GM23338 (cell line): ENCODE data around the gene ARMC9. TPM values are rescaled to one million over a fixed set of nuclear protein-coding genes. Genes with fewer than 3 reads are reported as not detected.
A peak's percentile ranks its signal among the peaks of the same experiment; 100 is the strongest.

Experiments
- ATAC-seq: fragments of 200-7000 bp; cut with Tn5 transposase; 3 replicates; pipeline ENCODE4 v1.9.1; 2020
- DNase-seq: peaks from one replicate; pipeline ENCODE4 v3.0.0-alpha.2; 2015; ENCODE audit warnings: low spot score
- H2AFZ ChIP-seq: fragments of 200-600 bp; sonication (generic); 2 replicates; pipeline ENCODE4 v1.8.0; 2016; ENCODE audit warnings: antibody characterized with exemption, mild to moderate bottlenecking, moderate library complexity
- H3F3A ChIP-seq: fragments of 200-600 bp; sonication (generic); replicated peaks from 2 replicates; pipeline ENCODE4 v1.8.0; 2017; ENCODE audit warnings: antibody characterized with exemption, mixed run types, low read depth
- H3K27ac ChIP-seq: fragments of 200-600 bp; sonication (generic); 2 replicates; pipeline ENCODE4 v1.6.1; 2016; ENCODE audit warnings: low read depth
- H3K27me3 ChIP-seq: fragments of 200-600 bp; sonication (generic); 2 replicates; pipeline ENCODE4 v1.8.0; 2016; ENCODE audit warnings: mild to moderate bottlenecking, mixed run types, moderate library complexity; ENCODE audit not compliant: insufficient read depth
- H3K36me3 ChIP-seq: fragments of 200-600 bp; sonication (generic); 2 replicates; pipeline ENCODE4 v1.8.0; 2016; ENCODE audit warnings: mild to moderate bottlenecking; ENCODE audit not compliant: insufficient read depth
- H3K4me1 ChIP-seq: fragments of 200-600 bp; sonication (generic); 2 replicates; pipeline ENCODE4 v1.8.0; 2016; ENCODE audit warnings: mild to moderate bottlenecking, moderate library complexity; ENCODE audit not compliant: insufficient read depth
- H3K4me2 ChIP-seq: fragments of 200-600 bp; sonication (generic); 2 replicates; pipeline ENCODE4 v1.7.1; 2017; ENCODE audit warnings: mixed run types
- H3K4me3 ChIP-seq: fragments of 200-600 bp; sonication (generic); 2 replicates; pipeline ENCODE4 v1.6.1; 2016; ENCODE audit warnings: mixed run types
- H3K79me2 ChIP-seq: fragments of 200-600 bp; sonication (generic); replicated peaks from 2 replicates; pipeline ENCODE4 v1.8.0; 2017; ENCODE audit warnings: mild to moderate bottlenecking; ENCODE audit not compliant: insufficient read depth
- H3K9me2 ChIP-seq: fragments of 200-600 bp; sonication (generic); 2 replicates; pipeline ENCODE4 v1.8.0; 2017; ENCODE audit not compliant: insufficient read depth
- H4K20me1 ChIP-seq: fragments of 200-600 bp; sonication (generic); replicated peaks from 2 replicates; pipeline ENCODE4 v1.8.0; 2017; ENCODE audit warnings: mild to moderate bottlenecking; ENCODE audit not compliant: insufficient read depth
- H3K27ac Mint-ChIP-seq: 2 replicates; pipeline ENCODE4 v1.8.0; 2020; ENCODE audit warnings: inconsistent platforms, mild to moderate bottlenecking, moderate library complexity, mixed read lengths
- H3K27me3 Mint-ChIP-seq: 3 replicates; pipeline ENCODE4 v1.8.0; 2022; ENCODE audit warnings: low read depth, mild to moderate bottlenecking, moderate library complexity, mixed read lengths, inconsistent platforms; ENCODE audit not compliant: insufficient read depth, poor library complexity
- H3K36me3 Mint-ChIP-seq: 3 replicates; pipeline ENCODE4 v1.8.0; 2021; ENCODE audit warnings: low read depth, mild to moderate bottlenecking, inconsistent platforms, moderate library complexity, mixed read lengths
- H3K4me1 Mint-ChIP-seq: 3 replicates; pipeline ENCODE4 v1.8.0; 2020; ENCODE audit warnings: mild to moderate bottlenecking, inconsistent platforms, mixed read lengths
- H3K4me3 Mint-ChIP-seq: 3 replicates; pipeline ENCODE4 v1.8.0; 2021; ENCODE audit warnings: moderate library complexity, mild to moderate bottlenecking, inconsistent platforms, mixed read lengths
- H3K9me3 Mint-ChIP-seq: 3 replicates; pipeline ENCODE4 v1.8.0; 2020; ENCODE audit warnings: moderate library complexity, mild to moderate bottlenecking, inconsistent platforms, mixed read lengths
- EZH2phosphoT487 ChIP-seq: fragments of 200-600 bp; sonication (generic); IDR thresholded peaks from one replicate; pipeline ENCODE4 v1.8.1; 2018; ENCODE audit warnings: antibody characterized with exemption; ENCODE audit not compliant: unreplicated experiment
- JUNB ChIP-seq: IDR thresholded peaks from one replicate; pipeline ENCODE4 v1.6.1; 2016; ENCODE audit warnings: antibody characterized with exemption; ENCODE audit not compliant: unreplicated experiment
- POLR2AphosphoS5 ChIP-seq: IDR thresholded peaks from 2 replicates; pipeline ENCODE4 v1.6.1; 2016; ENCODE audit warnings: antibody characterized with exemption, low read depth
- ZNF331 ChIP-seq: fragments of 250-450 bp; sonication (Bioruptor Pico); IDR thresholded peaks from 2 replicates; pipeline ENCODE4 v1.5.0; 2020; ENCODE audit warnings: low read depth, mild to moderate bottlenecking, moderate library complexity
- polyA plus RNA-seq: library from polyadenylated mRNA; unstranded; fragments of >200 nt; fragmentation: Nextera tagmentation; extraction: Ambion mirVana; gene quantifications from 2 replicates; pipeline ENCODE4 v1.2.1, GENCODE V29; 2016
- total RNA-seq: library from RNA; depleted of rRNA; stranded (reverse); fragments of >200 nt; shearing (Covaris generic); gene quantifications from 2 replicates; pipeline ENCODE4 v1.2.3, GENCODE V29; 2014
- TF ChIP-seq, protein P1 (sequence below): fragments of 250-450 bp; sonication (Bioruptor Pico); IDR thresholded peaks from 2 replicates; pipeline ENCODE4 v1.5.0; 2020; ENCODE audit warnings: mild to moderate bottlenecking, moderate library complexity
- TF ChIP-seq, protein P2 (sequence below), 2 experiments: fragments of 200-600 bp in 1 of 2; sonication (generic) in 1 of 2; conservative IDR thresholded peaks; 2 replicates each; pipeline versions ENCODE4 v1.5.1 to v1.6.1; 2016 to 2017; ENCODE audit warnings: antibody characterized with exemption in 2 of 2, low read depth in 2 of 2, mild to moderate bottlenecking in 2 of 2, moderate library complexity in 1 of 2
- TF ChIP-seq, protein P3 (sequence below): IDR thresholded peaks from 2 replicates; pipeline ENCODE4 v1.6.1; 2016; ENCODE audit warnings: antibody characterized with exemption

Gene ARMC9
- total and polyA plus RNA-seq, 2 experiments from 2014 or later, result 29.2 to 56.0 TPM

DNA sequence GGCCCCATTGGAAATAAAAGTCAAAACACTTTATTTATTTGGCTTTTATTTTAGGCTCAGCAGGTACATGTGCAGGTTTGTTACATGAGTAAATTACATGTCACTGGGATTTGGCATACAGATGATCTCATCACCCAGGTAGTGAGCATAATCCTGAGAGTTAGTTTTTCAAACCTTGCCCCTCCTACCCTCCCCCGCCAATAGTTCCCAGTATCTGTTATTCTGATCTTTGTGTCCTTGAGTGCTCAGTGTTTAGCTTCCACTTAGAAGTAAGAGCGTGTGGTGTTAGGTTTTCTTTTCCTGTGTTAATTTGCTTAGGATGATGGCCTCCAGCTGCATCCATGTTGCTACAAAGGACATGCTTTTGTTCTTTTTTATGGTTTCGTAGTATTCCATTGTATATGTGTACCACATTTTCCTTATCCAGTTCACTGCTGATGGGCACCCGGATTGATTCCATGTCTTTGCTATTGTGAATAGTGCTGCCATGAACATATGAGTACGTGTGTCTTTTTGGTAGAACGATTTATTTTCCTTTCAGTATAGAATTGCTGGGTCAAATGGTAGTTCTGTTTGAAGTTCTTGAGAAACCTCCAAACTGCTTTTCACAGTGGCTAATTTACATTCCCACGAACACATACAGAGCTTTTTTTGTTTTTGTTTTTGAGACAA, 47.9 kb downstream of the ARMC9 start:
- DNase-seq, result no peak
- H3K79me2 ChIP-seq, result no peaks in the 10 kb centered on the region
- H3K4me3 Mint-ChIP-seq, result no peak overlapping the region
- 0 out of 2 replicates have a peak, but pooled peaks cover 9% of the 10 kb centered on the region for H3F3A ChIP-seq
- no peak overlapping the region for H2AFZ ChIP-seq
- peaks cover 18% of the 10 kb centered on the region for H3K36me3 Mint-ChIP-seq
- no peaks in the 10 kb centered on the region for H3K27me3 ChIP-seq
- H3K9me3 Mint-ChIP-seq, result no peaks in the 10 kb centered on the region
- no peak for ATAC-seq
- H3K4me2 ChIP-seq, result no peak overlapping the region
- H3K9me2 ChIP-seq, result no peaks in the 10 kb centered on the region
- H3K27ac ChIP-seq, result 0 out of 2 replicates have a peak overlapping the region, but pooled peaks have one; percentile 74
- H3K27ac Mint-ChIP-seq, result no peak overlapping the region
- H3K4me3 ChIP-seq, result no peak overlapping the region
- peaks cover 19% of the 10 kb centered on the region for H3K4me1 Mint-ChIP-seq
- peaks cover 9% of the 10 kb centered on the region for H3K27me3 Mint-ChIP-seq
- H3K36me3 ChIP-seq, result no peaks in the 10 kb centered on the region
- H4K20me1 ChIP-seq, result no peaks in the 10 kb centered on the region
- H3K4me1 ChIP-seq, result no peaks in the 10 kb centered on the region
- TF ChIP-seq EZH2phosphoT487 (no peak), POLR2AphosphoS5 (no peak), JUNB (no peak), ZNF331 (CRISPR knock-in tag) (no peak)
- TF ChIP-seq, protein P1, sequence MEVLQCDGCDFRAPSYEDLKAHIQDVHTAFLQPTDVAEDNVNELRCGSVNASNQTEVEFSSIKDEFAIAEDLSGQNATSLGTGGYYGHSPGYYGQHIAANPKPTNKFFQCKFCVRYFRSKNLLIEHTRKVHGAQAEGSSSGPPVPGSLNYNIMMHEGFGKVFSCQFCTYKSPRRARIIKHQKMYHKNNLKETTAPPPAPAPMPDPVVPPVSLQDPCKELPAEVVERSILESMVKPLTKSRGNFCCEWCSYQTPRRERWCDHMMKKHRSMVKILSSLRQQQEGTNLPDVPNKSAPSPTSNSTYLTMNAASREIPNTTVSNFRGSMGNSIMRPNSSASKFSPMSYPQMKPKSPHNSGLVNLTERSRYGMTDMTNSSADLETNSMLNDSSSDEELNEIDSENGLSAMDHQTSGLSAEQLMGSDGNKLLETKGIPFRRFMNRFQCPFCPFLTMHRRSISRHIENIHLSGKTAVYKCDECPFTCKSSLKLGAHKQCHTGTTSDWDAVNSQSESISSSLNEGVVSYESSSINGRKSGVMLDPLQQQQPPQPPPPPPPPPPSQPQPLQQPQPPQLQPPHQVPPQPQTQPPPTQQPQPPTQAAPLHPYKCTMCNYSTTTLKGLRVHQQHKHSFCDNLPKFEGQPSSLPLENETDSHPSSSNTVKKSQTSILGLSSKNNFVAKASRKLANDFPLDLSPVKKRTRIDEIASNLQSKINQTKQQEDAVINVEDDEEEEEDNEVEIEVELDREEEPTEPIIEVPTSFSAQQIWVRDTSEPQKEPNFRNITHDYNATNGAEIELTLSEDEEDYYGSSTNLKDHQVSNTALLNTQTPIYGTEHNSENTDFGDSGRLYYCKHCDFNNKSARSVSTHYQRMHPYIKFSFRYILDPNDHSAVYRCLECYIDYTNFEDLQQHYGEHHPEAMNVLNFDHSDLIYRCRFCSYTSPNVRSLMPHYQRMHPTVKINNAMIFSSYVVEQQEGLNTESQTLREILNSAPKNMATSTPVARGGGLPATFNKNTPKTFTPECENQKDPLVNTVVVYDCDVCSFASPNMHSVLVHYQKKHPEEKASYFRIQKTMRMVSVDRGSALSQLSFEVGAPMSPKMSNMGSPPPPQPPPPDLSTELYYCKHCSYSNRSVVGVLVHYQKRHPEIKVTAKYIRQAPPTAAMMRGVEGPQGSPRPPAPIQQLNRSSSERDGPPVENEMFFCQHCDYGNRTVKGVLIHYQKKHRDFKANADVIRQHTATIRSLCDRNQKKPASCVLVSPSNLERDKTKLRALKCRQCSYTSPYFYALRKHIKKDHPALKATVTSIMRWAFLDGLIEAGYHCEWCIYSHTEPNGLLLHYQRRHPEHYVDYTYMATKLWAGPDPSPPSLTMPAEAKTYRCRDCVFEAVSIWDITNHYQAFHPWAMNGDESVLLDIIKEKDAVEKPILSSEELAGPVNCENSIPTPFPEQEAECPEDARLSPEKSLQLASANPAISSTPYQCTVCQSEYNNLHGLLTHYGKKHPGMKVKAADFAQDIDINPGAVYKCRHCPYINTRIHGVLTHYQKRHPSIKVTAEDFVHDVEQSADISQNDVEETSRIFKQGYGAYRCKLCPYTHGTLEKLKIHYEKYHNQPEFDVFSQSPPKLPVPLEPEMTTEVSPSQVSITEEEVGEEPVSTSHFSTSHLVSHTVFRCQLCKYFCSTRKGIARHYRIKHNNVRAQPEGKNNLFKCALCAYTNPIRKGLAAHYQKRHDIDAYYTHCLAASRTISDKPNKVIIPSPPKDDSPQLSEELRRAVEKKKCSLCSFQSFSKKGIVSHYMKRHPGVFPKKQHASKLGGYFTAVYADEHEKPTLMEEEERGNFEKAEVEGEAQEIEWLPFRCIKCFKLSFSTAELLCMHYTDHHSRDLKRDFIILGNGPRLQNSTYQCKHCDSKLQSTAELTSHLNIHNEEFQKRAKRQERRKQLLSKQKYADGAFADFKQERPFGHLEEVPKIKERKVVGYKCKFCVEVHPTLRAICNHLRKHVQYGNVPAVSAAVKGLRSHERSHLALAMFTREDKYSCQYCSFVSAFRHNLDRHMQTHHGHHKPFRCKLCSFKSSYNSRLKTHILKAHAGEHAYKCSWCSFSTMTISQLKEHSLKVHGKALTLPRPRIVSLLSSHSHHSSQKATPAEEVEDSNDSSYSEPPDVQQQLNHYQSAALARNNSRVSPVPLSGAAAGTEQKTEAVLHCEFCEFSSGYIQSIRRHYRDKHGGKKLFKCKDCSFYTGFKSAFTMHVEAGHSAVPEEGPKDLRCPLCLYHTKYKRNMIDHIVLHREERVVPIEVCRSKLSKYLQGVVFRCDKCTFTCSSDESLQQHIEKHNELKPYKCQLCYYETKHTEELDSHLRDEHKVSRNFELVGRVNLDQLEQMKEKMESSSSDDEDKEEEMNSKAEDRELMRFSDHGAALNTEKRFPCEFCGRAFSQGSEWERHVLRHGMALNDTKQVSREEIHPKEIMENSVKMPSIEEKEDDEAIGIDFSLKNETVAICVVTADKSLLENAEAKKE (CRISPR knock-in tag), result no peak
- TF ChIP-seq, protein P2, sequence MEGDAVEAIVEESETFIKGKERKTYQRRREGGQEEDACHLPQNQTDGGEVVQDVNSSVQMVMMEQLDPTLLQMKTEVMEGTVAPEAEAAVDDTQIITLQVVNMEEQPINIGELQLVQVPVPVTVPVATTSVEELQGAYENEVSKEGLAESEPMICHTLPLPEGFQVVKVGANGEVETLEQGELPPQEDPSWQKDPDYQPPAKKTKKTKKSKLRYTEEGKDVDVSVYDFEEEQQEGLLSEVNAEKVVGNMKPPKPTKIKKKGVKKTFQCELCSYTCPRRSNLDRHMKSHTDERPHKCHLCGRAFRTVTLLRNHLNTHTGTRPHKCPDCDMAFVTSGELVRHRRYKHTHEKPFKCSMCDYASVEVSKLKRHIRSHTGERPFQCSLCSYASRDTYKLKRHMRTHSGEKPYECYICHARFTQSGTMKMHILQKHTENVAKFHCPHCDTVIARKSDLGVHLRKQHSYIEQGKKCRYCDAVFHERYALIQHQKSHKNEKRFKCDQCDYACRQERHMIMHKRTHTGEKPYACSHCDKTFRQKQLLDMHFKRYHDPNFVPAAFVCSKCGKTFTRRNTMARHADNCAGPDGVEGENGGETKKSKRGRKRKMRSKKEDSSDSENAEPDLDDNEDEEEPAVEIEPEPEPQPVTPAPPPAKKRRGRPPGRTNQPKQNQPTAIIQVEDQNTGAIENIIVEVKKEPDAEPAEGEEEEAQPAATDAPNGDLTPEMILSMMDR (conservative IDR thresholded peaks at IDR 0.05; ENCODE audit: low read depth in 2 of 2), result no peak
- TF ChIP-seq, protein P3, sequence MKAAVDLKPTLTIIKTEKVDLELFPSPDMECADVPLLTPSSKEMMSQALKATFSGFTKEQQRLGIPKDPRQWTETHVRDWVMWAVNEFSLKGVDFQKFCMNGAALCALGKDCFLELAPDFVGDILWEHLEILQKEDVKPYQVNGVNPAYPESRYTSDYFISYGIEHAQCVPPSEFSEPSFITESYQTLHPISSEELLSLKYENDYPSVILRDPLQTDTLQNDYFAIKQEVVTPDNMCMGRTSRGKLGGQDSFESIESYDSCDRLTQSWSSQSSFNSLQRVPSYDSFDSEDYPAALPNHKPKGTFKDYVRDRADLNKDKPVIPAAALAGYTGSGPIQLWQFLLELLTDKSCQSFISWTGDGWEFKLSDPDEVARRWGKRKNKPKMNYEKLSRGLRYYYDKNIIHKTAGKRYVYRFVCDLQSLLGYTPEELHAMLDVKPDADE, result no peak
